Measurements from ENCODE around the gene UNC5C.

The UNC5C gene

DNA sequence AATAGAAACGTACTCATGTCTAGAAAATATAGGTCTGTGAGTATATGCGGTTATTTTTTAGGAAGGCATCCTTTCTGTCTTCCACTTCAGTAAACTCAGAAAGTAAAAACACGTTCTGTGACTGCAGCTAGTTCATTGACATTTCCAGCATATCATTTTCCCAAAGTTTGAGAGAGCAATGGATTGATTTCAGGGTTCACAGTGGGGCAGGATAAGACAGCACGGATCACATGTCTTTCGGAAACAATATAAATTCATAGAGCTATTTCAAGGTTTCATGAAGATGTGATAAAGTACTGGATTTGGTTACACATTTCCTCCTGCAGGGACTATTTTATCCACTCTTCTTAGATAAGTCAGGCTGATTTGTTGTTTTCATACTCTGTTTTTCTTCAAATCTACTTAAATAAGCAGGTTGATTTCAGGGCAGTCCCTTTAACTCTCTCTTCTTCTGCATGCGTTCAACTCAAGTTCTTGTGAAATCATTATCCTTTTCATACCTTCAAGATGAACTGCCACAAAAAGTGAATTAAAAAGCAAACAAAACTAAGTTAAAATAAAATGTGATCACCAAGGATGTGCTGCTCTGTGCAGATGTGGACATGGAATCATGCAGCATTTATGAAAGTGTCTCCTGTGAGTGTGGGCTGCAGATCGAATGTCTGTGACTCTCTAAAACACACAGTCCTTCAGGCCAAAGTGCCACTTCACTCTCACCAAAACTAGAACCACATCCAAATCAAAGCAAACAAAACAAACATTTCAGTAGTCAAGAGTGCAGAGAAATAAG, 187.7 kb downstream of the UNC5C start:
- H3K36me3 ChIP-seq = no peaks in the 10 kb centered on the region
- no peak overlapping the region for H3K4me3 ChIP-seq (ENCODE audit: low read depth in 1 of 2, low read length in 1 of 2)
- no peak overlapping the region for H3K27ac ChIP-seq
- H3K27me3 ChIP-seq = no peaks in the 10 kb centered on the region
- H3K4me1 ChIP-seq (ENCODE audit: control insufficient read depth in 1 of 2, insufficient read depth in 1 of 2, low read depth in 1 of 2, low read length in 1 of 2) = no peaks in the 10 kb centered on the region
- TF ChIP-seq, protein P1, sequence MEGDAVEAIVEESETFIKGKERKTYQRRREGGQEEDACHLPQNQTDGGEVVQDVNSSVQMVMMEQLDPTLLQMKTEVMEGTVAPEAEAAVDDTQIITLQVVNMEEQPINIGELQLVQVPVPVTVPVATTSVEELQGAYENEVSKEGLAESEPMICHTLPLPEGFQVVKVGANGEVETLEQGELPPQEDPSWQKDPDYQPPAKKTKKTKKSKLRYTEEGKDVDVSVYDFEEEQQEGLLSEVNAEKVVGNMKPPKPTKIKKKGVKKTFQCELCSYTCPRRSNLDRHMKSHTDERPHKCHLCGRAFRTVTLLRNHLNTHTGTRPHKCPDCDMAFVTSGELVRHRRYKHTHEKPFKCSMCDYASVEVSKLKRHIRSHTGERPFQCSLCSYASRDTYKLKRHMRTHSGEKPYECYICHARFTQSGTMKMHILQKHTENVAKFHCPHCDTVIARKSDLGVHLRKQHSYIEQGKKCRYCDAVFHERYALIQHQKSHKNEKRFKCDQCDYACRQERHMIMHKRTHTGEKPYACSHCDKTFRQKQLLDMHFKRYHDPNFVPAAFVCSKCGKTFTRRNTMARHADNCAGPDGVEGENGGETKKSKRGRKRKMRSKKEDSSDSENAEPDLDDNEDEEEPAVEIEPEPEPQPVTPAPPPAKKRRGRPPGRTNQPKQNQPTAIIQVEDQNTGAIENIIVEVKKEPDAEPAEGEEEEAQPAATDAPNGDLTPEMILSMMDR (IDR thresholded peaks at IDR 0.05) = no peak
- no peaks in the 10 kb centered on the region for H3K9me3 ChIP-seq

DNA sequence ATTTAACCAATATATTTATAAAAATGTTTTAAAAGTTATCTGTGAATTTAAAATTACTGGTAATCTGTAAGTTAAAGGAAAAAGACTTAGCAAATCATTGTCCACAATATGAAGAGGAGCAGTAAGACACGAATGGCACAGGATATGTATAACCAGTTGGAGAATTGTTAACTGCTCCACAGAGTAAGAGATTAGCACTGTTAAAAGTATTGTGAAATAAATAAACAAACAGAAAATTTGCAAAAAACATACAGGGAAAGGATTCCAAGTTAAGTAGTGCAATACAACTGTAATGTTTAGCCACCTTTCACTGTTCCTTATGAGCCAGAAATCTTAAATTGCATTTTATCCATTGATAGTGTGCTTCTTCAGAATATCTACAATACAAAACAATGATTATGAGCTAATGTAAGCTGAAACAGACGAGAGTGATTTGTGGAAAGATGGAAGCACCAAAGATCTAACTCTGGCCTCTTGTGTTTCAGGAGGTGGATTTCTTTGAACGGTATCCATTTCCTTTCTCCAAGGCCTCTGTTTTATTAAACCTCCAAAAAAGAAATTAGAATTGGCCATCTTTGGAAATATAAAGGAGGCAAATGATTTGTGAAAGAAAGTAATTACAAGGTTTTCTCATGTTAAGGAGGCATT, 188.4 kb downstream of the UNC5C start:
- TF ChIP-seq, protein P1 (IDR thresholded peaks at IDR 0.05) = no peak
- no peak overlapping the region for H3K27ac ChIP-seq
- H3K4me1 ChIP-seq (ENCODE audit: control insufficient read depth in 1 of 2, insufficient read depth in 1 of 2, low read depth in 1 of 2, low read length in 1 of 2) = no peaks in the 10 kb centered on the region
- no peaks in the 10 kb centered on the region for H3K9me3 ChIP-seq
- no peaks in the 10 kb centered on the region for H3K36me3 ChIP-seq
- no peaks in the 10 kb centered on the region for H3K27me3 ChIP-seq
- H3K4me3 ChIP-seq (ENCODE audit: low read depth in 1 of 2, low read length in 1 of 2) = no peak overlapping the region

DNA sequence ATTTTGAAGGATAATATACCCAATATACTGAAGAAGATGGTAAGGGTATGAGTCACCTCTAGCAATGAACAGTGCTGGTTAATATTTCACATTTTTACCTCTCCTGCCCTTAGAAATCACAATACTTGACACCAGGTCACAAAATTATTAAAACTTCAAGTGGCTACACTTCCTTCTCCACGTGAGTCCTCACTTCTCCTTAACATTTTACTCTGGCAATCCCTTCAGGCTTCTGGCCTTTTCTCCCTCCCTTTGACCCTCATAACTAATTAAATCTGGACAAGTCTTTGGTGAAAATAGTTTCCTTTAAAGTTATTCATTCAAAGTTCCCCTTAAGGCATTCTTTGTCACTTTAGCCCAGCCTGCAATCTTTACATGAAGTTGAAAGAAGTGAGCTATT, 190.4 kb downstream of the UNC5C start:
- no peak overlapping the region for H3K27ac ChIP-seq
- H3K9me3 ChIP-seq = no peaks in the 10 kb centered on the region
- no peaks in the 10 kb centered on the region for H3K27me3 ChIP-seq
- no peaks in the 10 kb centered on the region for H3K36me3 ChIP-seq
- H3K4me1 ChIP-seq (ENCODE audit: control insufficient read depth in 1 of 2, insufficient read depth in 1 of 2, low read depth in 1 of 2, low read length in 1 of 2) = no peaks in the 10 kb centered on the region
- TF ChIP-seq, protein P1 (IDR thresholded peaks at IDR 0.05) = no peak
- H3K4me3 ChIP-seq (ENCODE audit: low read depth in 1 of 2, low read length in 1 of 2) = no peak overlapping the region

DNA sequence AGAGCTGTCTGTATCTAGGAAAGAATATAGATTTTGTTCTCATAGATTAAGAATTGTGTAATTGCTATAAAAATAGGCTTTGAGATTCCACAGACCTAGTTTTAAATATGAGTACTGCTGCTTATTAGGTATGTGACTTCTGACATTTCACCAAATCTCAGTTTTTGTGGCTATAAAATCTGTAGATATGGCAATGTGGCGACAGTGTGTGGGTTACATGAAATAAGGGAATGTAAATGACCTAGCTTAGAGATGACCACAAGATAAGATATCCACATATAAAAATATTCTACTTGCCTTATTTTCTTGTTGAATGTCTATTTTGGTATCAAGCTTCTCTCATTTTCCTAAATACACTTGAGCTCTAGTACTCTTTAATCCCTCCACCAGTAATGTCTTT, 193.8 kb downstream of the UNC5C start:
- TF ChIP-seq, protein P1 (IDR thresholded peaks at IDR 0.05) = no peak
- no peaks in the 10 kb centered on the region for H3K36me3 ChIP-seq
- H3K9me3 ChIP-seq = no peaks in the 10 kb centered on the region
- no peaks in the 10 kb centered on the region for H3K27me3 ChIP-seq
- H3K27ac ChIP-seq = no peak overlapping the region
- H3K4me1 ChIP-seq (ENCODE audit: control insufficient read depth in 1 of 2, insufficient read depth in 1 of 2, low read depth in 1 of 2, low read length in 1 of 2) = no peaks in the 10 kb centered on the region
- no peak overlapping the region for H3K4me3 ChIP-seq (ENCODE audit: low read depth in 1 of 2, low read length in 1 of 2)

DNA sequence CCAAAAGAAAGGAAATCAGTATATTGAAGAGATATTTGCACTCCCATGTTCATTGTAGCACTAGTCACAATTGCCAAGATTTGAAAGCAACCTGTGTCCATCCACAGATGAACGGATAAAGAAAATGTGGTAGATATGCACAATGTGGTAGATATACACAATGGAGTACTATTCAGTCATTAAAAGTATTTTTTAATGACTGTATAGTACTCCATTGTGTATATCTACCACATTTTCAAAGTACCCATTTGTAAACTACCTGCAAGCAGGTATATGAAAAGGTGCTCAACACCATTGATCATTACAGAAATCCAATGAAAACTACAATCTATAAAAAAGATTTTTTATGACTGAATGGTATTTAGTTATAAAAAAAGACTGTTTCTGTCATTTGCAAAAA, 200.4 kb downstream of the UNC5C start:
- Histone ChIP-seq H3K4me1 (ENCODE audit: control insufficient read depth in 1 of 2, insufficient read depth in 1 of 2, low read depth in 1 of 2, low read length in 1 of 2) (no peaks in the 10 kb centered on the region), H3K27me3 (no peaks in the 10 kb centered on the region), H3K36me3 (no peaks in the 10 kb centered on the region), H3K27ac (no peak overlapping the region), H3K9me3 (no peaks in the 10 kb centered on the region), H3K4me3 (ENCODE audit: low read depth in 1 of 2, low read length in 1 of 2) (no peak overlapping the region)
- TF ChIP-seq, protein P1 (IDR thresholded peaks at IDR 0.05) = no peak
